ENCODE measurements around the gene CHRNA9.

Gene CHRNA9

DNA sequence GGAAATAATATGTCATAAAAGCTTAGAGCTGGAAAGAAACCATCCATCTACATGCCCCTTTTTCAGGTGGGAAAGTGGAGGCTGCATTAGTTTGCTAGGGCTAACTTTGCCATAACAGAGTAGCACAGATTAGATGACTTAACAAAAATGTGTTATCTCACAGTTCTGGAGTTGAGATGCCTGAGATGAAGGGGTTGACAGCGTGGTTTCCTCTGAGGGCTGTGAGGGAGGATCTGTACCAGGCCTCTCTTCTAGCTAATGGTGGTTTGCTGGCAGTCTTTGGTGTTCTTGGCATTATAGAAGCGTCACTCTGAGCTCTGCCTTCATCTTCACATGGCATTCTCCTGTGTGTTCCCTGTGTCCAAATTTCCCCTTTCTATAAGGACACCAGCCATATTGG lies 2.4 kb downstream of the CHRNA9 start:
- no peak for DNase-seq (ENCODE audit: low read depth)

DNA sequence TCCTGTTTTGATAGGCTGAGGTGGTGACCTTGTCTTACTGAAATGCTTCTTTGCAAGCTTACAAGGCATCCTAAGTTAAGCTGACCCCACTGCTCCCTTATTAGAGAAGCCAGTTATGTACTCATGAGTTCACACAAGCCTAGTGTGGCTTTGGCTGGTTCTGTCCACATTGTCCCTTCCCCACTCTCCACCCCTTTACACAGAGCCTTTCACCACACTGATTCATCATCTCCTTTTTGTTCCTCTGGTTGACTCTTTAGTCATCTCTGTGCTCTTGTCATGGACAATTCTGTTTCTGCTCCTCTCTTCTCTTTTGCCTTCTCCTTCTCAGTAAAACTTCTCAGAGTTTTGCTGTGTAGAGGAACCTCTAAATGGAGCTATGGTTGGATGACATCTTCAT lies 4.9 kb downstream of the CHRNA9 start:
- DNase-seq (ENCODE audit: low read depth): no peak

DNA sequence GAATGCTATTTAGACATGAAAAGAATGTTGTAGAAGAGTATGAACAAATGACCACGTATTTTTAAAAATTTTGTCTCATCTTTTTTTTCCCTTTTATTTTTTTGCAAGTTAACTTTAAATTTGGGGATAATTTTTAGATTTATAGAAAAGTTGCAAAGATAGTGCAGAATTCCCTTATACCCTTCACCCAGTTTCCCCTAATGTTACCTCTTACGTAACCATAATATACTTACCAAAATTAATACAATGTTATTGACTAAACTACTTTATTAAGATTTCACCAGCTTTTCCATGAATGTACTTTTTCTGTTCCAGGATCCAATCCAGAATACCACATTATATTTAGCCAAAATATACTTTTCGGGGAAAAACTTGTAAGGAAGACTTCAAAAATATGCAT lies 12.3 kb downstream of the CHRNA9 start:
- no peak for DNase-seq (ENCODE audit: low read depth)

DNA sequence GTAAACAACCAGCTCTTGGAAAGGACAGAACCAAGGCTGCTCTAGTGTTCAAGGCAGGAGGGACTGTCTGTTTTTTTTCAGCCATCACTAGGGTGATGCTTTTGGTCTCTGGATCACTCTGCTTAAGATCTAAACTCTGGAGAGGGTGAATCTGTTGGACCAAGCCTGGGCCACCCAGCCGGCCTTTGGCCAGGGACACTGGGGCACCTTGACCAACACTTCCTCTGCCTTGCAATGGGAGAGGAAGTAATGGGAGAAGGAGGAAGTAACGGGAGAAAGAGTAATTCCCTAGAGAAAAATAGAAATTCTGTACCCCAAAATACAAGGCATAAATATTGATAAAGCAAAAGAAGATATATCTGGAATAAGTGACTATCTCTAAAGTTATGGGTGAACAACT lies 12.9 kb downstream of the CHRNA9 start:
- DNase-seq (ENCODE audit: low read depth): no peak

DNA sequence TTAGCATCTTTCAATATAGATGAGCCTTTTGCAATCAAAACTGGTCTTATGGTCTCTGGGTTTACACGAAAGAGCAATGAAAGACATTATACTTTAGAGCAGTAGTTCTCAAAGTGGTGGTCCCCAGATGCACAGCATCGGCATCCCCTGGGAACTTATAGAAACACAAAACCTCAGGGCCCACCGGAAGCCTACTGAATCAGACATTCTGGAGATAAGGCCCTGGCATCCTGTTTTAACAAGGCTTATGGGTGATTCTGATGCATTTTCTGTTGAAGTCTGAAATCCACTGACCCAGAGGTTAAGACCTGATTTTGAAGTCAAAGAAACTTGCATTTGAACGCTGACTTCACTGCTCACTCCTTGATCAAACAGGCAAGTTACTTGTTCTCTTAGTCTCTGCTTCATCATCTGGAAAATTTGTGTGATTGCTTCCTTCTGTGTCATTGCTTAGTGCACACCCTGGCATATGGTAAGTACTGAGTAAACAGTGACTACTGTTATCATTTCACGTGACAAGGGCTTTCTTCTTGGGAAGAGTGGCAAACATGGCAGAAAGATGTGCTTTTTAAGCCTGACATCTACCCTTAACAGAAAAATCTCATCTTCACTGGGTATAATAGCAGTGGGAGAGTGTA lies 14.5 kb downstream of the CHRNA9 start:
- no peak for DNase-seq (ENCODE audit: low read depth)

DNA sequence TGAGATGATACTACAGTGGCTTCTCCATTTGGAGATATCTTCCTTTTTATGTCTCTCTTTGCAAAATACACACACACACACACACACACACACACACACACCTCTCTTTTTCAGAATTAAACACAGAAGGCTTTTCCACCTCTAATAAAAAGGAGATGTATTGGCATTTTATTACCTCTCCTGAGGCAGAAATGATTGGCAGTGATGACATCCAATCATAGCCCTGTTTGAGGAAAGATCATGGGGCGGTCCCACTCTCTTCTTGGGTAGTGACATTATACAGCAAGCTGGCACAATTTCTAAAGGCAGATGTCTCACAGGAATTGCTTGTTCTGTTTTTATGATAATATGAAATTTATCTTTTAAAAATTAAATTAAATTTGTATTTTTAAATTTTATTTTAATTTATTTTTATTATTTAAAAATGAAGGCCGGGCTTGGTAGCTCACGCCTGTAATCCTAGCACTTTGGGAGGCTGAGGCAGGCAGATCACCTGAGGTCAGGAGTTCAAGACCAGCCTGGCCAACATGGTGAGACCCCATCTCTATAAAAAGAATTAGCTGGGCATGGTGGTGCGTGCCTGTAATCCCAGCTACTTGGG lies 15.6 kb downstream of the CHRNA9 start:
- DNase-seq (ENCODE audit: low read depth): no peak

DNA sequence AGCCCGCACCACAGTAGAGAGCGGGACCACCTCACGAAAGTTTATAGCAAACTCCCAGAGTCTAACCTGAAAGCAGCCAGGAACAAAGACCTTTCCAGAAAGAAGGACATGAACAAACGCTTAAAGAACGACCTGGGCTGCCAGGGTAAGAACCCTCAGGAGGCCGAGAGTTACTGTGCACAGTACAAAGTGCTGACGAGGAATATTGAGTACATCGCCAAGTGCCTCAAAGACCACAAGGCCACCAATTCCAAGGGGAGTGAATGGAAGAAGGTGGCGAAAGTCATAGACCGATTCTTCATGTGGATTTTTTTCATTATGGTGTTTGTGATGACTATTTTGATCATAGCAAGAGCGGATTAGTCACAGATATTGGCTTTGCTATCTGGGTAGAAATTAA lies 19.0 kb downstream of the CHRNA9 start:
- DNase-seq (ENCODE audit: low read depth): no peak

DNA sequence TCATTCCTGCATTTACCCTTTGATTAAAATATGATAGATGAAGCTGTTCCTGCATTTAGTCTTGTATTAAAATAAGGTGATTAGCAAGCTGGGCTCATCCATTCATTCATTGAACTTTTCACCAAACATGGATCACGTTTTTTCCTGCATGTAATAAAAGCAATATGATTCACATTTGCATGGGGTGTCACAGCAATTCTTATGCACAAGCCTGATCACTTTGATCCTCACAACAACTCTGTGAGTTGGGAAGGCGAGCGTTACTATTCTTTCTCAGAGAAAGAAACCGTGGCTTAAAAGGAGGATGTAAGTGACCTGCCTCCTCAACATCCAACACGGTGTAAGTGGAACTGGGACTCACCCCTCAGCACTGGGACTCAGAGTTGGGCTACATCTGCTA lies 20.0 kb downstream of the CHRNA9 start:
- no peak for DNase-seq (ENCODE audit: low read depth)

DNA sequence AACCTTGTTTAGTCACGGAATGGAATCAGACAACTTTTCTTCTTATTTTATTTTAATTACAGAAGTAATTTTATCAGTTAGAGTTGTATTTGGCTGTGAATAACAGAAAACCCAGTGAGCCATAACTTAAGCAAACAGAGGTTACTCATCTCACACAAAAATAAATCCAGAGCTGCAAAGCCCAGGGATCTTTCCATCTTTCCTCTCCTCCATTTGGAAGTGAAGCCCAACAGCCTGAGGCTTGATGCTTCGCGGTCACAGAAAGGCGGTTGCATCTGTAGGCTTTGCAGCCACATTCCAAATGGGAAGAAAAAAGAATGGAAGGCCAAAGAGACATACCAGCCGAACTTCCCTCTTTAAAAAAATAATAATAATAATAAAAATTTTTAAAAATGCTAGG lies 22.6 kb downstream of the CHRNA9 start:
- no peak for DNase-seq (ENCODE audit: low read depth)

DNA sequence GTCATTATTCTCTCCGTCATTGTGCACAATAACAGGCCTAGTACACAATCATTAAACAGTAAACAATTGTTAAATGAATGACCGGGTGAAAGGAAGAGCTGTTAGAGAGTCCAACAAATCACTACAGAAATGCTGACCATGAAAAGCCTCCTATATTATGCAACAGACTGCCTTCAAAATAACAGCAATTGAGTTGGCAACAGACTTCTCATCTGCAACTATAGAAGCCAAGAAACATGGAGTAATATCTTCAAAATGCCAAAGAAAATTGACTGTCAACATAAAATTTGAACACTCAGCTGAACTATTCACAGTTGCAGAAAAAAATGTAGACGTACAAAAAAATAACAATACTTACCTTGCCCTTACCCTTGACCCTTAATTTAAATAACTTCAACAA lies 26.2 kb downstream of the CHRNA9 start:
- no peak for DNase-seq (ENCODE audit: low read depth)

DNA sequence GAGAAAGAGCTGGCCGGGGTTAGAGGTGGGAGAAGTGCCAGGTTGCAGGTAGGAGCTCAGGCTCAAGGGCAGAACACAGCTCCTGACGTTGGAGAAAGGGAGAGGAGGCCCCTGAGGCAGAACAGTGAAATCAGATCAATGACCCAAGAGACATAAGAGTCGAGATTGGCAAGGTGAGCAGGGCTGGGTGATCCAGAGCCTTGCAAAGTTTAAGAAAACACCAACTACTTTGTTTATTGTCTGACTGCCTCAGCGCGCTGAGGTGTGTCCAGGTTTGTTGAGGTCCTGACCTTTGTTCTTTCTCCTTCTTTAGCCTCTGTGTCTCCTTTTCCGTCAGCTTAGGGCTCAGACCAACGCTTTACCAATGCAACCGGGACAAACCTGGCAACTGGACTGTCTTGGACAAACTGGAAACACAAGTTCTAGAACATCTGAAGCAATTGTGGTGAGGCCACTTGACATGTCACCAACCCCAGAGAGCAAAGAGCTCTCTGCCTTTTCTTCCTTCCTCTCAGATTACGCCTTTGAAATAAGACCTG lies 28.3 kb downstream of the CHRNA9 start:
- no peak for DNase-seq (ENCODE audit: low read depth)

DNA sequence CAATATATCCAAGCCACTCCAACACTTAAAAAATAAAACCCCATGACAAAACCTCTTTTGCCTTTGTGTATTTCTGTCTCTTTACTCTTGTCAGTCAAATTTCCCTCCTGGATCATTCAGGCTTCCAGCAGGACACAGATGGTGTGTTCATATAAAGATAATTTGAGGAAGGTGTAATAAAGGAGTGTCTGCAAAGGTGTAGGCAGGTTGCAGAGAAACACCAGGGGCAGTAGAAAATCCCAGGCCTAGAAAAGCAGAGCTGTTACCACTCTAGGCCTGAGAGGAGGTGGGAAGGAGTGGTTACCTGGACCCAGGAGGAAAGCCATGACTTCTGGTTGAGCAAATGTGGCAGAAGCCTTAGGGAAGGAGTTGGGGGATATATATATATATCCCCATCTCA lies 28.8 kb downstream of the CHRNA9 start:
- no peak for DNase-seq (ENCODE audit: low read depth)

DNA sequence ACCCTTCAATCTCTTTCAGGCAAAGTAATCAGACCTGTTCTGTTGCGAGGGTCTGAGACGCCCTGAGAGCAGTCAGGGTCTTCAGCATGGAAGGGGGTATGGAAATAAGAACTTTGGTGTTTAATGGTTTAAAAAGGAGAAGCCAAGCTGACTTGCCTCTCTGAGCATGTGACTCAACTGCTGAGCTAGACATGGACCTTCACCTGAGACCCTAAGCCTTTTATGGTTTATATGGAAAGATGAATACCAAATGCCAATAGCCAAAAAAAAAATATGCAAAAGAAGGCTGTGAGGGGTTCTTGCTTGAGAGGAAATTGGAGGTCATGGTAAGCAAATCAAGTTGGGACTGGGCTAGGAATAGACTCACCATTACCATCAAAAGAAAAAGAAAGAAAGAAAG lies 30.6 kb downstream of the CHRNA9 start:
- DNase-seq (ENCODE audit: low read depth): no peak

DNA sequence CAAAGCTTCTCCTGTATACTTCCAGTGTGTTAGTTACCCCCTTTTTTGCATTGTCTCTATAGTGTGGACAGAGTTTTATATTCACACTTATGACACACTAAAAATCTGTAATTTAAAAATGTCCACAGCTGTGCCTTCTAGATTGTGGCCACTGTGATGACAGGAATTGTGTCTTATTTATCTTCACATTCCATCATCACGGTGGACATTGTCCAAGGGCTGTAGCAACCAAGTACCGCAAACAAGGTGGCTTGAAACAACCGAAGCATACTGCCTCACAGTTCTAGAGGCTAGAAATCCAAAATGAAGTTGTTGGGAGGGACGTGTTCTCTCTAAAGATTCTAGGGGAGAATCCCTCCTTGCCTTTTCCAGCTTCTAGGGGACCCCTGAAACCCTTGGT lies 32.3 kb downstream of the CHRNA9 start:
- no peak for DNase-seq (ENCODE audit: low read depth)

DNA sequence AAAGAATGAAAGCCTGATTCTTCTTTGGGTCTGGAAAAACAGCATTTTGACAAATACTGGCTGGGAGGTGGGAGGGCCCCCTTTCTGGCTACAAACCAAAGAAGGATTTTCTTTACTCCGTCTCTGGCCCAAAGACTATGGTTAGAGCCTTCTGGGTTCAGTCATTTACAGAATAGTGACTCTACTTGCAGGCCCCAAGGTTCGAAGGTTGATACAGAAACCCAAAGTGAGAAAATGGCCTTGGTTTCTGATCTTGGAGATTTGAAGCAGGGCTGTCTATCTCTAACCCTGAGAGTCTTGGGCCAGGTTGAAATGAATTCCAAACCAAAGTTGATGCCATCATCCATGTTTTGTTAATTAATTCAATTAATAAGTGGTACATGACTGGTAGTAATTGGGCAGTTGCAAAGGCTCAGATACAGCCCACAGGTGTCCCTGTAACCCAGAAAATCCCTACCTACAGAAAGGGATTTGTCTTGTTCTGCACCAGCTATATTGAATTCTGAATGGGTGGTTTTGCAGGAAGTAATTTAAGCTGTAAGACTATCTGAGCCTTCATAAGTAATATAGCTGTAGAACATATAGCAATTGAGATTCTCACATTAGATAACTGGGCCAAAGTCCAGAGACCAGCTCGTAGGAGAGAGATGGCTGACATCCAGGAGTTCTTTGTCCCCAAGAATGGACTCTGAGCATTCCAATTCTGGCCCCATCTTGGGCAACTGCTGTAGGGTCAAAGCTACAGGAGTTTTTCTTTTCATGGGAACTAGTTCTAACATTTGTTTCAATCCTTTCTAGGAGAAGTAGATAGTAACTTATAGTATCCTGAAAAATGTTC lies 34.5 kb downstream of the CHRNA9 start:
- no peak for DNase-seq (ENCODE audit: low read depth)

DNA sequence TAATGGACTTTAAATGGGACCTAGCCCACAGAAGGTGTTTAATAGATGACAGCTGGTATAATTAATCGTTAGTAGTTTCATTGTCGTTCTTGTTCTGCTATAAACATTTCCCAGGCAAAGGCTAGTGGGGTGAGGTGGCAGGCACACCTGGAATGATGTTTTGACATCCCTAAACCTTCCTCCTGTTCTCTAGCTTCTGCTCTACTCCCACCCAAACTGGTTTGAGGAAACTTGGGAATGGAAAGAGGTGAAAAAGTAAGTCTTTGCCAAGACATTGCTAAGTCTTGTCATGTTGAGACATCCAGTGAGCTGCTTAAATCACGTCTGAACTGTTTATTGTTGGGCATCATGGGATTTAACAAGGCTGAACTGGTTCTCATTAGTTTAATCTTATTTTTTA lies 37.5 kb downstream of the CHRNA9 start:
- DNase-seq (ENCODE audit: low read depth): no peak

DNA sequence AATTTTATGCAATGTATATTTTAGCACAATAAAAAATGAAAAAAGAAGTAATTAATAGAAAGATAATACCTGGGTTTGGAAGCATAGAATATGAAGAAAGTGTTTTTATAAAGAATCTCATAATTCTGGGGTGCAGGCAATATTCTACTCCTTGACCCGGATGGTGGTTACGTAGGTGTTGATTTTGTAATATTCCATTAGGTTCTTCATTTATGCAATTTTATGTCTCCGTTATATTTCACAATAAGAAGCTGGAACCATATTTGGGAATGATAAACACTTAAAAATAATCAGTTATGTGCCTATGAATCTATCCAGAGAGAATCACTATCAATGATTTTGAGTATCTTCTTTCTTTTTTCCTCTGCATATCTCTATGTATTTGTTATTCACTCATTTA lies 38.5 kb downstream of the CHRNA9 start:
- no peak for DNase-seq (ENCODE audit: low read depth)

DNA sequence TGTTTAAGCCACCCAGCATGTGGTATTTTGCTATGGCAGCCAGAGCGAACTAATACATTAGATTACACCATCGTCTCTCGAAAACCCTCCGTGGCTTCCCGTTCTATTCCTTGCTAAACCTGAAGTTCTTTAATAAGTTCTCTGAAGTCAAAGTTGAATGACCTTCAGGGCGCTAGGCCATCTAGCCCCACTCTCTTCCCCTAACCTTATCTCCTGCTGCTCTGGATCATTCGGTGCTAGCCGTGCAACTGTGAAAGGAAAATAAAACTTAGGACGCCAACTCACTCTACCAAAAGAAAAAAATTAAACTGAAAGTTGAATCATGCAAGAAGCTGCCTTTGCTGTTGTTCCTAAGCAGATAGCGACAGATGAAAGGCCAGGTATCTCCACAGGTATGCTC lies 40.0 kb downstream of the CHRNA9 start:
- DNase-seq (ENCODE audit: low read depth): no peak

DNA sequence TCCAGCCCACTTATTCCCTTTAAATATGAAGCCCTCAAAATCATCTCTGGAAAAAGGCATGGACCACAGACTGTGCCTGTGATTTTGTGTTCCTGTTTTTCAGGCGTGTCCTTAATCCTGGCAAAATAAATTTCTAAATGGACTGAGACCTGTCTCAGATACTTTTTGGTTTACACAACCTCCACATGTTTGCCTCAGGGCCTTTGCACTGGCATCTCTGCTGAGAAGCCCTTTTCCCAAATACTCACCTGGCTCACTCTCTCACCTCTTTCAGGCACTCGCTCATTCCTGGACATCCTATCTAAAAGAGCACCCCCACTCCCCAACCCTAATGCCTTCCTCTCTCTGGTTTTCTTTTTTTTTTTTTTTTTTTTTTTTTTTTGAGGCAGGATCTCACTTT lies 40.5 kb downstream of the CHRNA9 start:
- no peak for DNase-seq (ENCODE audit: low read depth)

DNA sequence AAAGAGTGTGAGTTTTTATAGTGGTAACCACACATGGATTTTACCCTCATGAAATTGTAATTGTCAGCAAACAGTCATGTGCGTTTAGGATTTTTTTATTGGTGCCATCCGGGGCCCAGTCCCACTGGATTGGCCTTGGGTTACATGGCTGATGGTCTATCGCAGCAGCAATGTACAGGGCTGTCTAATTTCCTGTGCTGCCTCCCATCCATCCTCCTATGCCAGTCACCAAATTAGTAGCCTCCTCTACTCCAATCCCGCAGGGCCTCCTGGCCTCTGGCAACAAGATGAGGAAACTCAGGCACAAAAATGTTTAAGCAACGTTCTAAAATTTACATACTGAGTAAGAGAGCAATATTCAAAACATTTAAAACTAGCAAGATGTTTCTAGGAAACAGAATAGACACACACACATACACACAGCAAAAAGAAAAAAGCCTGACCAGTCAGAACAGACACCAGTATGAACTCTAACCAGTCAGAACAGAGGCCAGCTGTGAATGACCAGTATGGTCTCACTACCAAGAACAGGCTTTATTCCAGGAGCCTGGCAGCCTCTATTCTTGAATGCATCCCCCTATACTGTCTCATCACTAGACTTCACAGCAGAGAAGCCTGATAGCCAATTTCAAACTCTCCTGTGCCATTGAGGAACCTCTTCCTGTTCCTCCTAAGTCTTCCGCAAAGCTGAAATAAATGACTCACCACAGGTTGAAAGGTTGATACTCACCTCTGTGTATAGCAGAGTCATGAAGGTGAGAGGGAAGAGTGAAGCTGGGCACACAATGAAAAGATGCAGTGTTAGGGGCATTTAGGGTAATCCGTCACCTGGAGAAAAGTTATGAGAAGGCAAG lies 42.6 kb downstream of the CHRNA9 start:
- no peak for DNase-seq (ENCODE audit: low read depth)

DNA sequence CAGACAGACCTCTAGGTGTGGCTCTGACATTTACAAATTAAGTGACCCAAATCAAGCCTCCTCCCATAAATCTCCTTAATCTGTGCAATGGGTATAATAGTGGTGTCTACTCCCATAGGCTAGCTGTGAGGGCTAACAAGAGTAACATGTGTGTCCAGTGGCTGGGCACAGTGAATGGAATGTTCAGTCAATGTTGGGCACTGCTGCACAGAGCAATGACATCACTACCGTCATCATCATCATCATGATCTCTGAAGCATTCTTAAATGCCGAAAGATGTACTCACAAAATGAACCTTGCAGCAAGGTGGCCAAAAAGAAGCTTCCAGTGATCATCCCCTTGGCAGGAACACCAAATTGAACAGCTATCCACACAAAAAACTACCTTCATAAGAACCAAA lies 43.5 kb downstream of the CHRNA9 start:
- DNase-seq (ENCODE audit: low read depth): no peak

DNA sequence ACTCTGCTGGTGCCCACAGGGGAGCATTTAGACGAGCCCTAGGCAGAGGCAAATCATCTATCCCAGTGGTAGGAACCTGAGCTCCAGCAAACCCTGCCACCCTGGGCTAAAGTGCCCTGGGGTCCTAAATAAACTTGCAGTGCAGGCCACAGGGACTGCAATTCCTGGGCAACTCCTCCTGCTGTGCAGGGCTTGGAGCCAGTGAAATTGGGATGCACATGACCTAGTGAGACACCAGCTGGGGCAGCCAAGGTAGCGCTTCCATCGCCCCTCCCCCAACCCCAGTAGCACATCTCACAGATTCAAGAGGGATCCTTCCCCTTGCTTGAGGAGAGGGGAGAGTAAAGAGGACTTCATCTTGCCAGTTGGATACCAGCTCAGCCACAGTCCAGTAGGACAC lies 44.1 kb downstream of the CHRNA9 start:
- DNase-seq (ENCODE audit: low read depth): no peak

Data from stimulated activated CD8-positive, alpha-beta memory T cell treated with anti-CD3 and anti-CD28 coated beads, Interleukin-12 subunit alpha, Interleukin-12 subunit beta, amount 100 ng/mL, for 4 hours (primary cell).